HL-60 (cell line): Measurements from ENCODE around the gene OSBPL7.

Experiments used
- DNase-seq, 2 experiments: peaks; one replicate each; pipeline ENCODE4 v3.0.0-alpha.2; 2010 to 2020; ENCODE audit warnings: low read depth in 1 of 2, low spot score in 1 of 2
- H3K27ac ChIP-seq: fragments of 250-450 bp; sonication (Bioruptor Pico); replicated peaks from 2 replicates; pipeline ENCODE4 v1.5.1; 2020; ENCODE audit warnings: mild to moderate bottlenecking, moderate library complexity
- H3K27me3 ChIP-seq: fragments of 250-450 bp; sonication (Bioruptor Pico); 2 replicates; pipeline ENCODE4 v1.5.1; 2021; ENCODE audit warnings: mild to moderate bottlenecking, moderate library complexity; ENCODE audit not compliant: insufficient read depth, poor library complexity, severe bottlenecking
- H3K4me3 ChIP-seq: replicated peaks from 2 replicates; pipeline ENCODE4 v1.5.1; 2011; ENCODE audit warnings: mild to moderate bottlenecking, control low read depth, low read length; ENCODE audit not compliant: insufficient read depth
- CTCF ChIP-seq: IDR thresholded peaks from one replicate; pipeline ENCODE4 v1.5.1; 2011; ENCODE audit warnings: low read length, control low read depth, inconsistent platforms; ENCODE audit not compliant: insufficient read depth
- GABPA ChIP-seq: IDR thresholded peaks from 2 replicates; pipeline ENCODE4 v1.6.1; 2012; ENCODE audit warnings: low read depth
- POLR2AphosphoS5 ChIP-seq: IDR thresholded peaks from 2 replicates; pipeline ENCODE4 v1.6.1; 2012; ENCODE audit warnings: low read depth
- REST ChIP-seq: IDR thresholded peaks from 2 replicates; pipeline ENCODE4 v1.6.1; 2012; ENCODE audit warnings: low read depth; ENCODE audit not compliant: insufficient replicate concordance
- SPI1 ChIP-seq: IDR thresholded peaks from 2 replicates; pipeline ENCODE4 v1.6.1; 2012; ENCODE audit warnings: low read depth, mild to moderate bottlenecking, borderline replicate concordance

The OSBPL7 gene

GRCh38 chr17:47812146-47812920 lies 9.3 kb downstream of the OSBPL7 start:
- Histone ChIP-seq H3K27me3 (no peaks in the 10 kb centered on the region), H3K27ac (no peak overlapping the region), H3K4me3 (no peak overlapping the region)
- no peak for DNase-seq
- TF ChIP-seq GABPA (no peak), CTCF (no peak), REST (no peak), SPI1 (no peak), POLR2AphosphoS5 (no peak)

GRCh38 chr17:47811709-47812108 lies 9.9 kb downstream of the OSBPL7 start:
- H3K27ac ChIP-seq, result no peak overlapping the region
- TF ChIP-seq CTCF (no peak), REST (no peak), GABPA (no peak), SPI1 (no peak), POLR2AphosphoS5 (no peak)
- DNase-seq, result no peak
- no peak overlapping the region for H3K4me3 ChIP-seq
- H3K27me3 ChIP-seq, result no peaks in the 10 kb centered on the region

GRCh38 chr17:47810901-47811635 lies 10.5 kb downstream of the OSBPL7 start:
- no peak overlapping the region for H3K27ac ChIP-seq

More at GRCh38 chr17:47810901-47811635, 10.5 kb downstream of the OSBPL7 start:
- Histone ChIP-seq H3K27me3 (no peaks in the 10 kb centered on the region), H3K4me3 (no peak overlapping the region)
- no peak for DNase-seq
- TF ChIP-seq REST (no peak), GABPA (no peak), POLR2AphosphoS5 (no peak), CTCF (no peak), SPI1 (no peak)
